Measurements from ENCODE around the gene ABCG2.

GRCh38 chr4:88134536-88135355 lies 23.7 kb downstream of the ABCG2 start:
- TF ChIP-seq, protein P1, sequence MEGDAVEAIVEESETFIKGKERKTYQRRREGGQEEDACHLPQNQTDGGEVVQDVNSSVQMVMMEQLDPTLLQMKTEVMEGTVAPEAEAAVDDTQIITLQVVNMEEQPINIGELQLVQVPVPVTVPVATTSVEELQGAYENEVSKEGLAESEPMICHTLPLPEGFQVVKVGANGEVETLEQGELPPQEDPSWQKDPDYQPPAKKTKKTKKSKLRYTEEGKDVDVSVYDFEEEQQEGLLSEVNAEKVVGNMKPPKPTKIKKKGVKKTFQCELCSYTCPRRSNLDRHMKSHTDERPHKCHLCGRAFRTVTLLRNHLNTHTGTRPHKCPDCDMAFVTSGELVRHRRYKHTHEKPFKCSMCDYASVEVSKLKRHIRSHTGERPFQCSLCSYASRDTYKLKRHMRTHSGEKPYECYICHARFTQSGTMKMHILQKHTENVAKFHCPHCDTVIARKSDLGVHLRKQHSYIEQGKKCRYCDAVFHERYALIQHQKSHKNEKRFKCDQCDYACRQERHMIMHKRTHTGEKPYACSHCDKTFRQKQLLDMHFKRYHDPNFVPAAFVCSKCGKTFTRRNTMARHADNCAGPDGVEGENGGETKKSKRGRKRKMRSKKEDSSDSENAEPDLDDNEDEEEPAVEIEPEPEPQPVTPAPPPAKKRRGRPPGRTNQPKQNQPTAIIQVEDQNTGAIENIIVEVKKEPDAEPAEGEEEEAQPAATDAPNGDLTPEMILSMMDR (conservative IDR thresholded peaks at IDR 0.05; ENCODE audit: low read depth, low read length) = no peak
- TF ChIP-seq POLR2A (IDR thresholded peaks at IDR 0.05; ENCODE audit: low read depth, low read length) = no peak
- TF ChIP-seq MAFK (IDR thresholded peaks at IDR 0.05; ENCODE audit: low read depth, low read length) = no peak
- TF ChIP-seq RFX5 (IDR thresholded peaks at IDR 0.05; ENCODE audit: low read depth, low read length) = no peak
- no peak for TF ChIP-seq NFE2L2 (IDR thresholded peaks at IDR 0.05; ENCODE audit: low read depth, low read length)
- no peak for TF ChIP-seq FOS (IDR thresholded peaks at IDR 0.05; ENCODE audit: low read depth, low read length)
- no peak for TF ChIP-seq RAD21 (IDR thresholded peaks at IDR 0.05; ENCODE audit: low read length)
- TF ChIP-seq MXI1 (IDR thresholded peaks at IDR 0.05; ENCODE audit: borderline replicate concordance, low read depth, low read length) = no peak
- TF ChIP-seq, protein P2, sequence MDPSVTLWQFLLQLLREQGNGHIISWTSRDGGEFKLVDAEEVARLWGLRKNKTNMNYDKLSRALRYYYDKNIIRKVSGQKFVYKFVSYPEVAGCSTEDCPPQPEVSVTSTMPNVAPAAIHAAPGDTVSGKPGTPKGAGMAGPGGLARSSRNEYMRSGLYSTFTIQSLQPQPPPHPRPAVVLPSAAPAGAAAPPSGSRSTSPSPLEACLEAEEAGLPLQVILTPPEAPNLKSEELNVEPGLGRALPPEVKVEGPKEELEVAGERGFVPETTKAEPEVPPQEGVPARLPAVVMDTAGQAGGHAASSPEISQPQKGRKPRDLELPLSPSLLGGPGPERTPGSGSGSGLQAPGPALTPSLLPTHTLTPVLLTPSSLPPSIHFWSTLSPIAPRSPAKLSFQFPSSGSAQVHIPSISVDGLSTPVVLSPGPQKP (IDR thresholded peaks at IDR 0.05; ENCODE audit: borderline replicate concordance, low read depth, low read length) = no peak
- no peak for TF ChIP-seq BHLHE40 (IDR thresholded peaks at IDR 0.05; ENCODE audit: low read depth, low read length)
- TF ChIP-seq CEBPB (IDR thresholded peaks at IDR 0.05; ENCODE audit: low read depth, low read length) = no peak
- no peak for TF ChIP-seq CHD1 (IDR thresholded peaks at IDR 0.05; ENCODE audit: low read depth, low read length)
- TF ChIP-seq MAZ (IDR thresholded peaks at IDR 0.05; ENCODE audit: borderline replicate concordance, low read depth, low read length) = no peak
- TF ChIP-seq RCOR1 (IDR thresholded peaks at IDR 0.05; ENCODE audit: insufficient replicate concordance, low read length) = no peak

Measured in IMR-90 (cell line).